ENCODE results near the gene IMPACT.

IMPACT gene

DNA sequence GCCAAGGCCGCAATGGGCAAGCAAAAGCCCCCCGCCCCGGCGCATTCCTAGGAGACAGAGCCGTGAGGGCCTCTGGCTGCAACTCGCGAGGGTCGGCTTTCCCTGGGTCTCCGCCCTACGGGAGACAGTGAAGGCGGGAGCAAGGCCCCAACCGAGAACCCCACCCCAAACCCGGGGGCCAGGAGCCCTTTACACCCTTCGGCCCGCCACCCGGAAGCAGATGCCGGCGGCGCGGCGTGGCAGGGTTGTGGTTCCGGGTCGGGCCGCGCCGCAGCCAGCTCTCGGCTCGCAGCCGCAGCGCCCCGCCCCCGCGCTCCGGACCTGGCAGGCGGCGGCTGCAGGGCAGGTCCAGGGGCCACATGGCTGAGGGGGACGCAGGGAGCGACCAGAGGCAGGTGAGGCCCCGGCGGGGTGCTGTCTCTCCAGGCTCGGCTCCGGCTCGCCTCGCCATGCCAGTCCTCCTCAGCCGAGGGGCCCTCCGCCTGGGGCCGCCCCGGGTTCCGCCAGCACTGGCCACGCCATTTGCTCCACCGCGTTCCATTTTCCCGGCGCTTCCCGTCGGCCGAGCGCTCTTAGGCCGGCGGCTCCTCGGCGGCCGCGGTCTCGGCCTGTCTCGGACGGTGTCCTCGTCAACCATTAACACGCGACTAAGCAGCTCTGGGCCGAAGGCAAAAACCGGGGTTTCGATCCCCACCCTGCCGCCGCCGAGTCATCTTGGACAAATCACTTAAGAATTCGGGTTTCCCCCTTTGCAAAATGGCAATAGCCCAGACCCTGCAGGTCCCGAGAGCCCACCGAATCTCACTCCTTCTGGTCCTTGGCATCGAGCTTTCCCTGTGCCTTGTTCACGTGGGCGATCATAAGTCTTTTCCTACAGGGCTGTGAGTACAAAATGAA lies at the start of gene IMPACT:
TSS of gene IMPACT (plus strand) at position 273 of the 897 bp plus-strand sequence. CDS start at position 360, 87 bp downstream.
- TF ChIP-seq YY1 (IDR thresholded peaks at IDR 0.05; ENCODE audit: low read depth) (peak; percentile 65), ZBTB7A (IDR thresholded peaks at IDR 0.05; ENCODE audit: low read depth) (peak; percentile 64), FOXM1 (IDR thresholded peaks at IDR 0.05; ENCODE audit: borderline replicate concordance, low read depth) (no peak), EP300 (IDR thresholded peaks at IDR 0.05; ENCODE audit: borderline replicate concordance) (no peak), CREB1 (IDR thresholded peaks at IDR 0.05; ENCODE audit: low read depth) (no peak), RAD21 (IDR thresholded peaks at IDR 0.05; ENCODE audit: low read depth) (no peak), USF1 (IDR thresholded peaks at IDR 0.05) (peak; percentile 44; the same call in 1 of the 2 replicates), NFIC (IDR thresholded peaks at IDR 0.05) (no peak), TCF12 (IDR thresholded peaks at IDR 0.05; ENCODE audit: low read depth) (peak; percentile 63; the same call in 1 of the 2 replicates), EGR1 (IDR thresholded peaks at IDR 0.05) (peak; percentile 70), CEBPB (IDR thresholded peaks at IDR 0.05) (no peak), TEAD4 (IDR thresholded peaks at IDR 0.05) (no peak; the same call in 1 of the 2 replicates), TAF1 (IDR thresholded peaks at IDR 0.05; ENCODE audit: low read depth) (peak; percentile 84), REST (IDR thresholded peaks at IDR 0.05; ENCODE audit: low read depth) (no peak)
- TF ChIP-seq, protein P1, sequence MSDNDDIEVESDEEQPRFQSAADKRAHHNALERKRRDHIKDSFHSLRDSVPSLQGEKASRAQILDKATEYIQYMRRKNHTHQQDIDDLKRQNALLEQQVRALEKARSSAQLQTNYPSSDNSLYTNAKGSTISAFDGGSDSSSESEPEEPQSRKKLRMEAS (IDR thresholded peaks at IDR 0.05), result peak; percentile 89

DNA sequence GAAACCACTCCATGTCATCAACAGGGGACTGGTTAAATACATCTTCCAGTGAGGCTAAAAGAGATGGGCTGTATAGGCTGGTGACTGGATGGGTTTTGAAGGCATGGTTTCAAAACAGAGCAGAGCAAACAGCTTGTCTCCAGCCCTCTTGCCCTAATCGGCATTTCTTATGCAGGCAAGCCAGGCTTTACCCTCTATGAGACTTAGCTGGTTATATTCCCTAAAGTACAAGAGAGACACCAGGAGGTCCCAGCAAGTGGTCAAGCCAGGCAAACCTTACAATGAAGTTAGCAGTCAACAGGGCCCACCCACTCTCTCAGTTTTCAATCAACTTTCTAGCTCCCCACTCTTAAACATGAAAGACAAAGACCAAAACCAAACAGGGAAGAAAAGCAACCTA lies 47.9 kb upstream of the IMPACT start:
- TF ChIP-seq CEBPB (IDR thresholded peaks at IDR 0.05), result no peak
- TF ChIP-seq, protein P1 (IDR thresholded peaks at IDR 0.05), result no peak
- TF ChIP-seq ZBTB7A (IDR thresholded peaks at IDR 0.05; ENCODE audit: low read depth), result no peak
- no peak for TF ChIP-seq EP300 (IDR thresholded peaks at IDR 0.05; ENCODE audit: borderline replicate concordance)
- no peak for TF ChIP-seq FOXM1 (IDR thresholded peaks at IDR 0.05; ENCODE audit: borderline replicate concordance, low read depth)
- no peak for TF ChIP-seq RAD21 (IDR thresholded peaks at IDR 0.05; ENCODE audit: low read depth)
- no peak for TF ChIP-seq TCF12 (IDR thresholded peaks at IDR 0.05; ENCODE audit: low read depth)
- no peak for TF ChIP-seq NFIC (IDR thresholded peaks at IDR 0.05)
- TF ChIP-seq EGR1 (IDR thresholded peaks at IDR 0.05), result no peak
- TF ChIP-seq TAF1 (IDR thresholded peaks at IDR 0.05; ENCODE audit: low read depth), result no peak
- no peak for TF ChIP-seq CREB1 (IDR thresholded peaks at IDR 0.05; ENCODE audit: low read depth)
- no peak for TF ChIP-seq REST (IDR thresholded peaks at IDR 0.05; ENCODE audit: low read depth)
- TF ChIP-seq USF1 (IDR thresholded peaks at IDR 0.05), result no peak
- no peak for TF ChIP-seq TEAD4 (IDR thresholded peaks at IDR 0.05)
- TF ChIP-seq YY1 (IDR thresholded peaks at IDR 0.05; ENCODE audit: low read depth), result no peak

DNA sequence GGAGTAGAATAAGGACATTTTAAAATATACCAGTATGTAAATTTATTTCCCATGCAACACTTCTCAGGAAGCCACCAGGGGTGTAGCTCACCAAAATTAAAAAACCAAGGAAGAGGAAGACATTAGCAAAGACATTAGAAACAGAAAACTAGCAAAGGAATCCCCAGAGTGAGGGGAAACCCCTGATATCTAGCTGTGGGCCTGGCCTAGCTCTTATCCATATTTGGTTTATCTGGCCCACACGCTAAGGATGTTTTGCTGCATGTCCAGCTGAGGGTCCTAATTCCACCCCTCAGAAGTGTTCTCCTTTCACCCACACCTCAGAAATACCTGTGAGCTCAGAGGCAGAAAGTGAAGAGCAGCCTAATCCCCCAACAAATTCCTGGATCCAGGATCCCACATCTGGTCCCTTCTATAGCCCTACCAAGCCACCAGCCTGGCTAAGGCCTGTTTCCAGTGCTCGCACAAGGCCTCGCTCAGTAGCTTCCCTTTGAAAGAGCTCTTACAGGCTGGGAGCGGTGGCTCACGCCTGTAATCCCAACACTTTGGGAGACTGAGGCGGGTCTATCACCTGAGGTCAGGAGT lies 46.2 kb upstream of the IMPACT start:
- TF ChIP-seq REST (IDR thresholded peaks at IDR 0.05; ENCODE audit: low read depth) (no peak), TEAD4 (IDR thresholded peaks at IDR 0.05) (no peak), EP300 (IDR thresholded peaks at IDR 0.05; ENCODE audit: borderline replicate concordance) (no peak), ZBTB7A (IDR thresholded peaks at IDR 0.05; ENCODE audit: low read depth) (no peak), YY1 (IDR thresholded peaks at IDR 0.05; ENCODE audit: low read depth) (no peak), CEBPB (IDR thresholded peaks at IDR 0.05) (no peak), CREB1 (IDR thresholded peaks at IDR 0.05; ENCODE audit: low read depth) (no peak), NFIC (IDR thresholded peaks at IDR 0.05) (no peak), TAF1 (IDR thresholded peaks at IDR 0.05; ENCODE audit: low read depth) (no peak), USF1 (IDR thresholded peaks at IDR 0.05) (no peak), TCF12 (IDR thresholded peaks at IDR 0.05; ENCODE audit: low read depth) (no peak), FOXM1 (IDR thresholded peaks at IDR 0.05; ENCODE audit: borderline replicate concordance, low read depth) (no peak), EGR1 (IDR thresholded peaks at IDR 0.05) (no peak), RAD21 (IDR thresholded peaks at IDR 0.05; ENCODE audit: low read depth) (no peak)
- TF ChIP-seq, protein P1 (IDR thresholded peaks at IDR 0.05), result no peak

Data from Ishikawa (cell line).